Measurements from ENCODE around the gene CELA3B. TPM values are rescaled to one million over a fixed set of nuclear protein-coding genes. Genes with fewer than 3 reads are reported as not detected.
A peak's percentile ranks its signal among the peaks of the same experiment; 100 is the strongest.

CELA3B gene
- total and polyA plus RNA-seq, 2 of the 13 experiments (the other 11 are each of a cell fraction or from before 2014, with no cell fraction given), result 0.34 TPM; not detected in 1

DNA sequence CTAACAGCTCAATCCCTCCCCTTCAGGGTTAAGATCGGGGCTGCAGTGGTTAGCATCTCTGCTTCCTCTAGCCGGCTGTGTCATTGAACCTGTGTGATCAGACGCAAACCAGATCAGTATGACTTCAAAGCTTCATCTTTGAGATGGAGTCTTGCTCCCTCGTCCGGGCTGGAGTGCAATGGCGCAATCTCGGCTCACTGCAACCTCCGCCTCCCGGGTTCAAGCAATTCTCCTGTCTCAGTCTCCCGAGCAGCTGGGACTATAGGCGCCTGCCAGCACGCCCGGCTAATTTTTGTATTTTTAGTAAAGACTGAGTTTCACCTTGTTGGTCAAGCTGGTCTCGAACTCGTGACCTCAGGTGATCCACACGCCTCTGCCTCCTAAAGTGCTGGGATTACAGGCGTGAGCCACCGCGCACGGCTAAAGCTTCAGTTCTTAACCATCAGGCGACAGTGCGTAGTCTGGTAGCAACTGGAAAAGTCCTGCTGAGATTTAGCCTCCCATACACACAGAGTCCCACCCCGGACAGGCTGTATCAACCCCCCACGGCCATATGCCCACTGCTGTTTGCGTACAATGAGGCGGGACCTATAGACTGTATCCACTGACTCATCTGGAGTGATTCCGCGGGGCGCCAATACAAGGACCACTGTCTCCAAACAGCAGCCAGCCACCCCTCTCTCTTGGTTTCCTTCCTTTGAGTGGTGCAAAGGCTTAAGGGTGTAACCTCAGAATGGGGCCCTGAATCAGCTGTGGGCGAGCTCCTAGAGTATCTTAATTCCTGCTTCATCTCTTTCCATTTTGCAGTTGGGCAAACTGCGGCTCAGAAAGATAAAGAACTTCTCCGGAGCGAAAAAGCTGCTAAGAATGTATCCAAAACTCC is 47.9 kb downstream of the CELA3B start (continued):
- TF ChIP-seq CHD2 (IDR thresholded peaks at IDR 0.05; ENCODE audit: low read depth, low read length) (no peak), ZSCAN9 (CRISPR knock-in tag; IDR thresholded peaks at IDR 0.05; ENCODE audit: borderline replicate concordance) (no peak), ZBTB21 (CRISPR knock-in tag; IDR thresholded peaks at IDR 0.05) (no peak), MAF1 (CRISPR knock-in tag; IDR thresholded peaks at IDR 0.05; ENCODE audit: borderline replicate concordance) (no peak), POLR2AphosphoS2 (IDR thresholded peaks at IDR 0.05; ENCODE audit: low read depth, low read length) (no peak), ZNF180 (CRISPR knock-in tag; IDR thresholded peaks at IDR 0.05; ENCODE audit: borderline replicate concordance, low read depth) (no peak), SYNCRIP (IDR thresholded peaks at IDR 0.05; ENCODE audit: insufficient read depth, low read depth, low read length) (no peak), BRD4 (CRISPR knock-in tag; IDR thresholded peaks at IDR 0.05) (0 out of 2 replicates have a peak, but pooled peaks have one; percentile 7), NR1H2 (CRISPR knock-in tag; IDR thresholded peaks at IDR 0.05; ENCODE audit: borderline replicate concordance, low read depth) (no peak), ARID2 (CRISPR knock-in tag; IDR thresholded peaks at IDR 0.05; ENCODE audit: borderline replicate concordance) (0 out of 2 replicates have a peak, but pooled peaks have one; percentile 62), ZFAT (CRISPR knock-in tag; conservative IDR thresholded peaks at IDR 0.05) (no peak), ZNF570 (CRISPR knock-in tag; IDR thresholded peaks at IDR 0.05; ENCODE audit: borderline replicate concordance) (no peak)
- TF ChIP-seq, protein P1, sequence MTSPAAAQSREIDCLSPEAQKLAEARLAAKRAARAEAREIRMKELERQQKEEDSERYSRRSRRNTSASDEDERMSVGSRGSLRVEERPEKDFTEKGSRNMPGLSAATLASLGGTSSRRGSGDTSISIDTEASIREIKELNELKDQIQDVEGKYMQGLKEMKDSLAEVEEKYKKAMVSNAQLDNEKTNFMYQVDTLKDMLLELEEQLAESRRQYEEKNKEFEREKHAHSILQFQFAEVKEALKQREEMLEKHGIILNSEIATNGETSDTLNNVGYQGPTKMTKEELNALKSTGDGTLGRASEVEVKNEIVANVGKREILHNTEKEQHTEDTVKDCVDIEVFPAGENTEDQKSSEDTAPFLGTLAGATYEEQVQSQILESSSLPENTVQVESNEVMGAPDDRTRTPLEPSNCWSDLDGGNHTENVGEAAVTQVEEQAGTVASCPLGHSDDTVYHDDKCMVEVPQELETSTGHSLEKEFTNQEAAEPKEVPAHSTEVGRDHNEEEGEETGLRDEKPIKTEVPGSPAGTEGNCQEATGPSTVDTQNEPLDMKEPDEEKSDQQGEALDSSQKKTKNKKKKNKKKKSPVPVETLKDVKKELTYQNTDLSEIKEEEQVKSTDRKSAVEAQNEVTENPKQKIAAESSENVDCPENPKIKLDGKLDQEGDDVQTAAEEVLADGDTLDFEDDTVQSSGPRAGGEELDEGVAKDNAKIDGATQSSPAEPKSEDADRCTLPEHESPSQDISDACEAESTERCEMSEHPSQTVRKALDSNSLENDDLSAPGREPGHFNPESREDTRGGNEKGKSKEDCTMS (CRISPR knock-in tag; conservative IDR thresholded peaks at IDR 0.05), result no peak
- TF ChIP-seq, protein P2, sequence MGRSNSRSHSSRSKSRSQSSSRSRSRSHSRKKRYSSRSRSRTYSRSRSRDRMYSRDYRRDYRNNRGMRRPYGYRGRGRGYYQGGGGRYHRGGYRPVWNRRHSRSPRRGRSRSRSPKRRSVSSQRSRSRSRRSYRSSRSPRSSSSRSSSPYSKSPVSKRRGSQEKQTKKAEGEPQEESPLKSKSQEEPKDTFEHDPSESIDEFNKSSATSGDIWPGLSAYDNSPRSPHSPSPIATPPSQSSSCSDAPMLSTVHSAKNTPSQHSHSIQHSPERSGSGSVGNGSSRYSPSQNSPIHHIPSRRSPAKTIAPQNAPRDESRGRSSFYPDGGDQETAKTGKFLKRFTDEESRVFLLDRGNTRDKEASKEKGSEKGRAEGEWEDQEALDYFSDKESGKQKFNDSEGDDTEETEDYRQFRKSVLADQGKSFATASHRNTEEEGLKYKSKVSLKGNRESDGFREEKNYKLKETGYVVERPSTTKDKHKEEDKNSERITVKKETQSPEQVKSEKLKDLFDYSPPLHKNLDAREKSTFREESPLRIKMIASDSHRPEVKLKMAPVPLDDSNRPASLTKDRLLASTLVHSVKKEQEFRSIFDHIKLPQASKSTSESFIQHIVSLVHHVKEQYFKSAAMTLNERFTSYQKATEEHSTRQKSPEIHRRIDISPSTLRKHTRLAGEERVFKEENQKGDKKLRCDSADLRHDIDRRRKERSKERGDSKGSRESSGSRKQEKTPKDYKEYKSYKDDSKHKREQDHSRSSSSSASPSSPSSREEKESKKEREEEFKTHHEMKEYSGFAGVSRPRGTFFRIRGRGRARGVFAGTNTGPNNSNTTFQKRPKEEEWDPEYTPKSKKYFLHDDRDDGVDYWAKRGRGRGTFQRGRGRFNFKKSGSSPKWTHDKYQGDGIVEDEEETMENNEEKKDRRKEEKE (IDR thresholded peaks at IDR 0.05), result no peak
- TF ChIP-seq, protein P3, sequence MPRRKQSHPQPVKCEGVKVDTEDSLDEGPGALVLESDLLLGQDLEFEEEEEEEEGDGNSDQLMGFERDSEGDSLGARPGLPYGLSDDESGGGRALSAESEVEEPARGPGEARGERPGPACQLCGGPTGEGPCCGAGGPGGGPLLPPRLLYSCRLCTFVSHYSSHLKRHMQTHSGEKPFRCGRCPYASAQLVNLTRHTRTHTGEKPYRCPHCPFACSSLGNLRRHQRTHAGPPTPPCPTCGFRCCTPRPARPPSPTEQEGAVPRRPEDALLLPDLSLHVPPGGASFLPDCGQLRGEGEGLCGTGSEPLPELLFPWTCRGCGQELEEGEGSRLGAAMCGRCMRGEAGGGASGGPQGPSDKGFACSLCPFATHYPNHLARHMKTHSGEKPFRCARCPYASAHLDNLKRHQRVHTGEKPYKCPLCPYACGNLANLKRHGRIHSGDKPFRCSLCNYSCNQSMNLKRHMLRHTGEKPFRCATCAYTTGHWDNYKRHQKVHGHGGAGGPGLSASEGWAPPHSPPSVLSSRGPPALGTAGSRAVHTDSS (CRISPR knock-in tag; conservative IDR thresholded peaks at IDR 0.05), result no peak
- TF ChIP-seq, protein P4, sequence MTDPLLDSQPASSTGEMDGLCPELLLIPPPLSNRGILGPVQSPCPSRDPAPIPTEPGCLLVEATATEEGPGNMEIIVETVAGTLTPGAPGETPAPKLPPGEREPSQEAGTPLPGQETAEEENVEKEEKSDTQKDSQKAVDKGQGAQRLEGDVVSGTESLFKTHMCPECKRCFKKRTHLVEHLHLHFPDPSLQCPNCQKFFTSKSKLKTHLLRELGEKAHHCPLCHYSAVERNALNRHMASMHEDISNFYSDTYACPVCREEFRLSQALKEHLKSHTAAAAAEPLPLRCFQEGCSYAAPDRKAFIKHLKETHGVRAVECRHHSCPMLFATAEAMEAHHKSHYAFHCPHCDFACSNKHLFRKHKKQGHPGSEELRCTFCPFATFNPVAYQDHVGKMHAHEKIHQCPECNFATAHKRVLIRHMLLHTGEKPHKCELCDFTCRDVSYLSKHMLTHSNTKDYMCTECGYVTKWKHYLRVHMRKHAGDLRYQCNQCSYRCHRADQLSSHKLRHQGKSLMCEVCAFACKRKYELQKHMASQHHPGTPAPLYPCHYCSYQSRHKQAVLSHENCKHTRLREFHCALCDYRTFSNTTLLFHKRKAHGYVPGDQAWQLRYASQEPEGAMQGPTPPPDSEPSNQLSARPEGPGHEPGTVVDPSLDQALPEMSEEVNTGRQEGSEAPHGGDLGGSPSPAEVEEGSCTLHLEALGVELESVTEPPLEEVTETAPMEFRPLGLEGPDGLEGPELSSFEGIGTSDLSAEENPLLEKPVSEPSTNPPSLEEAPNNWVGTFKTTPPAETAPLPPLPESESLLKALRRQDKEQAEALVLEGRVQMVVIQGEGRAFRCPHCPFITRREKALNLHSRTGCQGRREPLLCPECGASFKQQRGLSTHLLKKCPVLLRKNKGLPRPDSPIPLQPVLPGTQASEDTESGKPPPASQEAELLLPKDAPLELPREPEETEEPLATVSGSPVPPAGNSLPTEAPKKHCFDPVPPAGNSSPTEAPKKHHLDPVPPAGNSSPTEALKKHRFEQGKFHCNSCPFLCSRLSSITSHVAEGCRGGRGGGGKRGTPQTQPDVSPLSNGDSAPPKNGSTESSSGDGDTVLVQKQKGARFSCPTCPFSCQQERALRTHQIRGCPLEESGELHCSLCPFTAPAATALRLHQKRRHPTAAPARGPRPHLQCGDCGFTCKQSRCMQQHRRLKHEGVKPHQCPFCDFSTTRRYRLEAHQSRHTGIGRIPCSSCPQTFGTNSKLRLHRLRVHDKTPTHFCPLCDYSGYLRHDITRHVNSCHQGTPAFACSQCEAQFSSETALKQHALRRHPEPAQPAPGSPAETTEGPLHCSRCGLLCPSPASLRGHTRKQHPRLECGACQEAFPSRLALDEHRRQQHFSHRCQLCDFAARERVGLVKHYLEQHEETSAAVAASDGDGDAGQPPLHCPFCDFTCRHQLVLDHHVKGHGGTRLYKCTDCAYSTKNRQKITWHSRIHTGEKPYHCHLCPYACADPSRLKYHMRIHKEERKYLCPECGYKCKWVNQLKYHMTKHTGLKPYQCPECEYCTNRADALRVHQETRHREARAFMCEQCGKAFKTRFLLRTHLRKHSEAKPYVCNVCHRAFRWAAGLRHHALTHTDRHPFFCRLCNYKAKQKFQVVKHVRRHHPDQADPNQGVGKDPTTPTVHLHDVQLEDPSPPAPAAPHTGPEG (CRISPR knock-in tag; IDR thresholded peaks at IDR 0.05), result no peak

Measured in HepG2 (cell line).